ENCODE results near the gene MED15.

Gene MED15

GRCh38 chr22:20510811-20511577 is 3.6 kb downstream of the MED15 start:
- DNase-seq: no peak

GRCh38 chr22:20511578-20512229 is 4.3 kb downstream of the MED15 start:
- no peak for DNase-seq

- no peak for DNase-seq
These were observed 7.4 kb downstream of the MED15 start for GRCh38 chr22:20514658-20515406.

GRCh38 chr22:20516399-20516798 is 9.0 kb downstream of the MED15 start:
- no peak for DNase-seq

GRCh38 chr22:20517422-20517821 is 10.0 kb downstream of the MED15 start:
- no peak for DNase-seq

- DNase-seq: no peak
These were observed 10.6 kb downstream of the MED15 start for GRCh38 chr22:20517841-20518592.

GRCh38 chr22:20519558-20519957 is 12.1 kb downstream of the MED15 start:
- no peak for DNase-seq

GRCh38 chr22:20520093-20520511 is 12.7 kb downstream of the MED15 start:
- DNase-seq: no peak

- DNase-seq: no peak
These were observed 15.0 kb downstream of the MED15 start for GRCh38 chr22:20522134-20523004.

- no peak for DNase-seq
These were observed 15.9 kb downstream of the MED15 start for GRCh38 chr22:20523086-20523983.

GRCh38 chr22:20524004-20524481 is 16.6 kb downstream of the MED15 start:
- DNase-seq: no peak

- no peak for DNase-seq
These were observed 17.6 kb downstream of the MED15 start for GRCh38 chr22:20525048-20525447.

GRCh38 chr22:20526305-20526627 is 18.9 kb downstream of the MED15 start:
- no peak for DNase-seq

- no peak for DNase-seq
These were observed 19.4 kb downstream of the MED15 start for GRCh38 chr22:20526628-20527355.

GRCh38 chr22:20528405-20528978 is 21.1 kb downstream of the MED15 start:
- no peak for DNase-seq

- DNase-seq: no peak
These were observed 23.2 kb downstream of the MED15 start for GRCh38 chr22:20530368-20531153.

- DNase-seq: no peak
These were observed 23.7 kb downstream of the MED15 start for GRCh38 chr22:20531154-20531403.

- no peak for DNase-seq
These were observed 24.2 kb downstream of the MED15 start for GRCh38 chr22:20531404-20532201.
